Brain pericyte (primary cell): ENCODE results near the gene FNIP1.
"Not testable (repeated sequence)": the region's sequence is repeated elsewhere in the genome, so short reads cannot be mapped to it uniquely, and the experiment has no call there.

Source experiments
- DNase-seq: peaks from one replicate; pipeline ENCODE4 v3.0.0-alpha.2; 2012; ENCODE audit warnings: low read depth, low spot score

FNIP1 gene

DNA sequence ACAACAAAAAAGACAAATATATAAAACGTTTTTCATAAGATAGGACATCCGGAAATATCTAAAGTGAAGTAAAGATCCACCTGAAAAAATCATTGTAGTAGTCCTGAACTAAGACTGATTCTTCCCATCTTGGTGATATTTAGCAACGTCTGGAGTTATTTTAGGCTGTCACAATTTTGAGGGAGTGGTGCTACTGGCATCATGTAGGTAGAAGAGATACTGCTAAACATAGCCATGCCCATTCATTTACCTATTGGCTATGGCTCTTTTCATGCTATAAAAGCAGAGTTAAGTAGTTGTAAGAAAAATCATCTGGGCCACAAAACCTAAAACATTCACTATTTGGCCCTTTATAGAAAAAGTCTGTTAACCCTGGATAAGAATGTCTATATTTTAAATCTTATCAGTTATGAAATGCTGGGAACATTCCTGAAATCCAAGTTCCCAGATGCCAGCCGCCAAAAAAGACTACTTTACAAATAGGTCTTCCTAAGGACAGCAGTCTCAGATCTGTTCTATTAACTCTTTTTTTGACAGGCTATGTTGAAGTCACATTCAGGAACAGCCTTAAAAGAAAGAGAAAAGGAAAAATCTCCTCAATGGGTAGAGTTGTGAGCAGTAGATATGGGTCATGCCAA lies 188.8 kb downstream of the FNIP1 start:
- DNase-seq: no peak

DNA sequence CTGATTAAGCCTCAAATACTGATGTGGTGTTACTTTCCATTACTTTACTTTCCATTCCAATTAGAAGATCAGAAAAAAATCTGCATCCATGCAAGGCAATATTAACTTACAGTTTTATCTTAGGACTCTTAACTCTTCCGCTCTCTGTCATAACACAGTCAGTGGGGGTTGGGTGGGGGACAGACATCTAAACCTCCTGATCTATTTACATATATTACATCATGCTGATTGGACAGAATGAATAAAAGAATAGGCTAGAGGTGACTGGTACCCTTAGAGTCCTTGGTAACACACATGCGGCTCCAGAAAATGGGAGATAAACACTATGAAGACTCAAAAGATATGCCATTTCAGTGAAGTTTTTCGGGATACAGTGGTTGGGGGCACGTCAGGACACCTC lies 189.4 kb downstream of the FNIP1 start:
- DNase-seq: no peak

DNA sequence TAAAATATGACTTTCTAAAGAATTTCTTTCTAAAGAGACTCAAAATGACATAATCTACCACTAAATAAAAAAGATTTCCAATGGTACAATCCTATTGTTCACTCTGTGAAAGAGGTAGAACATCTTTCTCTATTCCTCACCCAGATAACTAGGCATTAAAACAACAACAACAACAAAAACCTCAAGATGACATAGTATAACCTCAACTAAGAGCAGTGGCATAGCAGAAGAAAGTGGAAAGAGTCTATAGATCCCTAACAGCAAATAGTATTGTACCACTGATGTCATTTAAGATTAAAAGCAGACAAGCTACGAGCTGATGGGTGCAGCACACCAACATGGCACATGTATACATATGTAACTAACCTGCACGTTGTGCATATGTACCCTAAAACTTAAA lies 191.7 kb downstream of the FNIP1 start:
- DNase-seq: no peak

DNA sequence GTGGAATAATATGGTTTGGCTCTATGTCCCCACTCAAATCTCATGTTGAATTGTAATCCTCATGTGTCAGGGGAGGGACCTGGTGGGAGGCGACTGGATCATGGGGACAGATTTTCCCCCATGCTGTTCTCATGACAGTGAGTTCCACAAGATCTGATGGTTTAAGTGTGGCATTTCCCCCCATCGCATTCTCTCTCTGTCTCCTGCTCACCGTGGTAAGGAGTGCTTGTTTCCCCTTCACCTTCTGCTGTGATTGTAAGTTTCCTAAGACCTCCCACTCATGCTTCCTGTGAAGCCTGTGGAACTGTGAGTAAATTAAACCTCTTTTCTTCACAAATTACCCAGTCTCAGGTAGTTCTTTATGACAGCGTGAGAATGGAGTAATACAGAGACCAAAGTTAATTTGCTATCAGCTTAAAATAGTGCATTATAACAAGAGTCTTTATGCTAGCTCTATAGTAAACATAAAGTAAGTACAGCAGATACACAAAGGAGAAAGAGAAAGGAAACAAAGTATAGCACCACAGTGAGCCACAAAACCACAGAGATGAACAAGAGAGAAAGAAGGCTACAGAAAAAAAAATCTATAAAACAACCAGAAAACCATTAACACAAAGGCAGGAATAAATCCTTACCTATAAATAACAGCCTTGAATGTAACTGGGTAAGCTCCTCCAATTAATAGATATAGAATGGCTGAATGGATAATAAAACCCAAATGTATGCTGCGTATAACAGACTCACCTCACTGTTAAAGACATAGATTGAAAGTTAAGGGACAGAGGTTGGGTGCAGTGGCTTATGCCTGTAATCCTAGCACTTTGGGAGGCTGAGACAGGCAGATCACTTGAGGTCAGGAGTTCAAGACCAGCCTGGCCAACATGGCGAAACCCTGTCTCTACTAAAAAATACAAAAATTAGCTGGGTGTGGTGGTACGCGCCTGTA lies 201.5 kb downstream of the FNIP1 start:
- no peak for DNase-seq

DNA sequence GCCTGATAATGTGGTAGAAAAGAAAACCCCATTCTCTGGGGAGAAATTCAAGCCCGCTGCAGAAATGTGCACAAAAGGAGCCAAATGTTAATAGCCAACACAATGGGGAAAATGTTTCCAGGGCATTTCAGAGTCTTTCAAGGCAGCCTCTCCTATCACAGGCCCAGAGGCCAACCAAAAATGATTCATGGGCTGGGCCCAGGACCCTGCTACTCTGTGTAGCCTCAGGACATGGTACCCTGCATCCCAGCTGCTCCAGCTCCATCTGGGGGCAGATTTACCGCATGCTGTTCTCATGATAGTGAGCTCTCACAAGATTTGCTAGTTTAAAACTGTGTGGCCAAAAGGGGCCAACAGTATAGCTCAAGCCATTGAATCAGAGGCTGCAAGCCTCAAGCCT lies 202.9 kb downstream of the FNIP1 start:
- DNase-seq: no peak

DNA sequence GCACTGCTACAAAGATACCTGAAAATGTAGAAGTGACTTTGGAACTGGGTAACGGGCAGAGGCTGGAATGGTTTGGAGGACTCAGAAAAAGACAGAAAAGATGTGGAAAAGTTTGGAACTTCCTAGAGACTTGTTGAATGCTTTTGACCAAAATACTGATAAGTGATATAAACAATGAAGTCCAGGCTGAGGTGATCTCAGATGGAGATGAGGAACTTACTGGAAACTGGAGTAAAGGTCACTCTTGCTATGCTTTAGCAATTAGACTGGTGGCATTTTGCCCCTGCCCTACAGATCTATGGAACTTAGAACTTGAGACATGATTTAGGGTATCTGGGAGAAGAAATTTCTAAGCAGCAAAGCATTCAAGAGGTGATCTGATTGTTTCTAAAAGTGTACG lies 203.4 kb downstream of the FNIP1 start:
- DNase-seq: not testable (repeated sequence)
